Stimulated activated CD4-positive, alpha-beta T cell treated with anti-CD3 and anti-CD28 coated beads, TNF-alpha, amount 100 ng/mL, for 48 hours (primary cell): ENCODE data around the gene CHAF1A.

ENCODE experiments used
- DNase-seq, 3 donors: peaks; one replicate each; pipeline ENCODE4 v3.0.0-alpha.2; 2020; ENCODE audit warnings: low read depth in 3 of 3

Gene CHAF1A

GRCh38 chr19:4456476-4456842 is 54.0 kb downstream of the CHAF1A start:
- no peak for DNase-seq

- peak in 1 of 3 donors; percentile 48 for DNase-seq
Observed at GRCh38 chr19:4456843-4457653, 54.6 kb downstream of the CHAF1A start.

- peak; percentile 96 to 98 (median 97) for DNase-seq
Observed at GRCh38 chr19:4457654-4458395, 55.4 kb downstream of the CHAF1A start, which contains the start of gene UBXN6. Gene UBXN6, minus strand, starts transcription at chr19:4457794. Its CDS starts 97 bp downstream, at chr19:4457697.

- DNase-seq, result no peak
Observed at GRCh38 chr19:4464815-4465581, 62.6 kb downstream of the CHAF1A start.

- DNase-seq, result no peak
Observed at GRCh38 chr19:4467835-4468234, 65.4 kb downstream of the CHAF1A start.

- peak; percentile 93 to 97 (median 96) for DNase-seq
Observed at GRCh38 chr19:4471403-4472173, 69.1 kb downstream of the CHAF1A start.

- no peak for DNase-seq
Observed at GRCh38 chr19:4472174-4472974, 69.9 kb downstream of the CHAF1A start, which contains the start of gene HDGFL2. Gene HDGFL2, plus strand, starts transcription at chr19:4472297. Its CDS starts 54 bp downstream, at chr19:4472351.

- no peak for DNase-seq
Observed at GRCh38 chr19:4473011-4473762, 70.7 kb downstream of the CHAF1A start.

- DNase-seq, result no peak
Observed at GRCh38 chr19:4473763-4474513, 71.5 kb downstream of the CHAF1A start.

- no peak for DNase-seq
Observed at GRCh38 chr19:4474514-4475022, 72.1 kb downstream of the CHAF1A start.

GRCh38 chr19:4477034-4477801 is 74.8 kb downstream of the CHAF1A start:
- no peak for DNase-seq

- no peak for DNase-seq
Observed at GRCh38 chr19:4482721-4483364, 80.4 kb downstream of the CHAF1A start.

GRCh38 chr19:4483385-4483784 is 80.9 kb downstream of the CHAF1A start:
- DNase-seq, result no peak

- no peak for DNase-seq
Observed at GRCh38 chr19:4487572-4487971, 85.1 kb downstream of the CHAF1A start.

GRCh38 chr19:4488496-4488895 is 86.1 kb downstream of the CHAF1A start:
- no peak for DNase-seq

GRCh38 chr19:4491446-4491845 is 89.0 kb downstream of the CHAF1A start:
- DNase-seq, result no peak

- no peak for DNase-seq
Observed at GRCh38 chr19:4492337-4493103, 90.1 kb downstream of the CHAF1A start.
